GM19468 (cell line): ENCODE results near the gene KMT2D.

Experiments
- ATAC-seq: cut with Tn5 transposase; IDR thresholded peaks from one replicate; pipeline ENCODE4 v1.9.1; 2021; ENCODE audit warnings: mild to moderate bottlenecking, moderate library complexity, moderate number of reproducible peaks; ENCODE audit not compliant: unreplicated experiment; ENCODE audit errors: extremely low read depth

KMT2D gene

GRCh38 chr12:49022558-49023178 lies 37.9 kb downstream of the KMT2D start:
- ATAC-seq: no peak

DNA sequence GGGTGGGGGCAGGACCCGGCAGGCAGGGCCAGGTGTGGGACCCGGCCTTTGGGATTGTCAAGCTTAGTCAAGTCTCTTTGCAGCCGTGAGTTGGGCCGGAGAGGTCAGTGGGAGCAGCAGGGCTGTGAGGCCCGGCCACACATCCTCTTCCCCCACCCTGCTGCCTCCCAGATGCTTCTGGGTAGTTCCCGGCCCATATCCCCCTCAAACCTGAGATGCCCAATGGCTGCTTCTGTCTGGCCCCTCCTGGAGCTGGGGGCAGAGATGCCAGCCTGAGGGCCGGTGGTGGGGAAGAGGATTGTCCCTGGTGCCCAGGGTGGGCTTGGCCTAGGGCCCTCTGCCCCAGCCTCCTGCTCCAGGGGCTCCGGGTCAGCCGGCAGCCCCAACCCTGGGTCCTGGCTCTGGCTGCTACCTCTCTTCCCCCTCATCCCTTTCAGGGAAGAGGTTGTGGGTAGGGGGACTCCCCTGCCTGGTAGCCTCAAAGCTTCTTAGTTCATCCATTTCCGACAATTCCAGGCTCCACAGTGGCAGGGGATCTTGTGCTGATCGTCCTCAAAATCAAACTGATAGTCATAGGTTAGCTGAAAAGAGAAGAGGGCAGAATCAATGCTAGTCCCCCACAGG lies 39.2 kb downstream of the KMT2D start:
- ATAC-seq: no peak

DNA sequence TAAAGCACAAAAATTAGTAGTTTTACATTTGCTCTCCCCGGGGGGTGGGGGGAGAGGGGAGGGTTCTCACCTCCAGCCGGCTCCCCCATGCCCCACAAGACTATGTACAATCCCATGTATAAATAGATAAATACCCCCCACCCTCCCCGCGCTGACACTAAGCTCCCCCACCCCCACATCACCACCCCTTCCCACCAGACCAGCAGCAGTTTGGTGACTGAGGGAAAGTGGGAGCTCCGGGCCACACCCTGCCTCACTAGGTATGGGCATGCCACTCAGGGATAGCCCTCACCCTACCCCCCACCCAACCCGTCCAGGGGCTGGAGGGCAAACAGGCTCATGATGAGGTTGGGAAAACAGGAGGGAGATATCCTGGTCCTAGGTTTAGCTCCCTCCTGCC lies 40.2 kb downstream of the KMT2D start:
- ATAC-seq: no peak

DNA sequence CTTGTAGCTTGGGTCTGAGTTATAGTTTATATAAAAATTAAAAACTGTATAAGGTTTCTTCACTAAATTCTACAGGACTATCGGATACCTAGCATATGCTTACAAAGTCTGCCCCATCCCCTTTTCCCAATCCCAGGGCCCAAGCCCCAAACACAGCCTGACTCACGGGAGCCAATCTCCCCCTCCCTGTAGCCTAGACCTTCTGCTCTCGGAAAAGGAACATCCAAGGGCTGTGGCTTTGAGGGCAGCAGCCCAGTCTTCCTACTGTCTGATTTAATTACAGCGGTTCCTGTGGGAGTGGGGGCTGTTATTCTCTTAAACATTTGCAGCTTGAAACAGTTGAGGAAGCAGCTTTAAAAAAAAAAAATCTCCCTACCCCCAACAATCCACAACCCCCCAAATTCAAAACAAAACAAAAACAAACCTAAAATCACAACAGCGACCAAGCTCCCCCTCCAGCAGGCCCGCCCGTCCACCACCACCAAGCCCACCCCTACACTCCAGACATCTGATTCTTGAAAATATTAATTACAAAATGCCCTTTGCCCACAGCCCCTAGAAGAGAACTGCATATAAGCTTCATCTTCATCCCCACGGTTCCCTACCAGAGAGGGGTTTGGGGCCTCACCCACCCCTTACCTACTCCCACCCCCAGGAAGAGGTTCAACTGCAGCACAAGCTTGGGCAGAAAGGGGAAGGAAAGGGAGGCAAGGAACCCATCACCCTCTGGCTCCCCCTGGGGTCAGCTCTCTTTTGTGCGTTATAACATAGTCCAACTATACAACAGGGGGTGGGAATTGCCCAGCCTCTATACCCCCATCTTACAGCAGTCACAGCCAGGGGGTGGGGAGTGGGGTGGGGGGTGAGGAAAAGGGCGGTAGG lies 40.9 kb downstream of the KMT2D start:
- no peak for ATAC-seq

DNA sequence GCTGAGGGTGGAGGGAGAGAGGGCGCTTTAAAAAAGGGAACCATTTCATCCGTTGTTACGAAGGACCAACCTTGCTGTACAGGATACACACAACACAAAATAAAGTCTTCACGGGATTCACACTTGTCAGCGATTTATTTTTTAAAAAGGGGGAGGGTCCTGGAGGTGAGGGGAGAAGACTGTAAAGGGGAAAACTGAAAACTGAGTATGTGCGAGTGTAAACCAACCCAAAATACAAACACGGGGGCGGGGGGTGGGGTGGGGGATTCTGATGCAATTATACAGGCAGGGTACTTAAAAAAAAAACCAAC lies 41.5 kb downstream of the KMT2D start:
- ATAC-seq: no peak

GRCh38 chr12:49018261-49019119 lies 42.1 kb downstream of the KMT2D start, which contains the start of gene PRKAG1:
Gene PRKAG1, minus strand, starts transcription at chr12:49018776. Its CDS starts 36 bp downstream, at chr12:49018740.
- ATAC-seq: peak; percentile 73

DNA sequence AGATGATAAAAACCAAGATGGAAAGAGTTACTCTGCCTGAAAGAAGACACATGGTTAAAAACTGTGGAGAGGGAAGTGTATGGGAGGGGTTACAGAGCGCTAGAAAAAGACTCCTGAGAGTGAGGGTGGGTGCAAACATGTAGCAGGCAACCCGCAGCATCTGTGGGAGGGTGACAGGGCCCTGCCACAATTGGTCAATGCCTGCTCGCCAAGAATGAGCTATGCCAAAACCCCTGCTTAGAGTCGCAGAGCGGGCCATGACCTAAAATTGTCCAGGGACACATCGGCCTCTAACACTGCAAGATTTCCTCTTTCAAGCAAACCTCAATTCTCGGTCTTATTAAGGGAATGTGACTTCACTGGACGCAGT lies 42.7 kb downstream of the KMT2D start:
- no peak for ATAC-seq

DNA sequence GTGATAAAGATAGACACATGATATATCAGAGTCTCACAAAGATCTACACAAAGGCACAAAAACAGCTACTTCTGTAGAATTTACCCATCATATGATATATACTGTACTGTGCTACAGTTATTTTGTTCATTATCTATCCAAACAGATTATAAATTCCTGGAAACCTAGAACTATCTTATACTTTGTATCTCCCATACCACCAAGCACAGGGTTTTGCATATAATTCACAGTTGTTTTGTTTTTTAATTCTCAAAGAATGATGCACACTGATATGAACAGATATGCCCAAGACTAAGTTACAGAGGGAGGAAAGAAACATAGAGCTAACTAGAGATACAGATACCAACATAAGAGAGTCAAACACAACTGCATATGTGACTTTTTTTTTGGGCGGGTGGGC lies 45.4 kb downstream of the KMT2D start:
- no peak for ATAC-seq

GRCh38 chr12:49014547-49014946 lies 46.0 kb downstream of the KMT2D start:
- ATAC-seq: no peak

GRCh38 chr12:49013428-49013827 lies 47.2 kb downstream of the KMT2D start:
- no peak for ATAC-seq

GRCh38 chr12:49012739-49013138 lies 47.9 kb downstream of the KMT2D start:
- no peak for ATAC-seq
